A549 treated with CpdA at 1 μM for 4 hours (cell line): ENCODE data around the gene PABPN1L. TPM values are rescaled to one million over a fixed set of nuclear protein-coding genes. Genes with fewer than 3 reads are reported as not detected.

Experiments used
- total RNA-seq: library from RNA; stranded (reverse); fragments of 200-300 nt; extraction: Qiagen RNA extraction; gene quantifications from 5 replicates; pipeline ENCODE4 v1.2.3, GENCODE V29; 2022; ENCODE audit warnings: low read depth

Gene PABPN1L
- not detected in 5 replicates for total RNA-seq

GRCh38 chr16:88866151-88866920 lies at the start of gene PABPN1L:
TSS of gene PABPN1L (minus strand) at chr16:88866660. CDS start at chr16:88866606, 54 bp downstream.

GRCh38 chr16:88856828-88857727 lies 9.4 kb downstream of the PABPN1L start, which contains the start of the genes GALNS and TRAPPC2L:
TSS of gene GALNS (minus strand) at chr16:88856947. CDS start at chr16:88856877, 70 bp downstream.
TSS of gene TRAPPC2L (plus strand) at chr16:88857127. CDS start at chr16:88857151, 24 bp downstream.

Other genes starting within 250 kb of the PABPN1L start
- not detected in 5 replicates for gene IL17C, start 228.1 kb downstream of the PABPN1L start, total RNA-seq
- 211 to 299 TPM (median 285 TPM) in 5 replicates for gene CYBA, start 215.6 kb downstream of the PABPN1L start, total RNA-seq
- gene MVD, start 203.6 kb downstream of the PABPN1L start, total RNA-seq = 21.8 to 25.9 TPM (median 23.9 TPM) in 5 replicates
- gene SNAI3, start 180.2 kb downstream of the PABPN1L start, total RNA-seq = 0.08 to 0.21 TPM (median 0.14 TPM) in 4 of 5 replicates, not detected in the other
- gene RNF166, start 160.3 kb downstream of the PABPN1L start, total RNA-seq = 10.9 to 19.8 TPM (median 16.0 TPM) in 5 replicates
- 23.1 to 33.9 TPM (median 31.1 TPM) in 5 replicates for gene CTU2, start 160.2 kb downstream of the PABPN1L start, total RNA-seq
- gene PIEZO1, start 81.4 kb downstream of the PABPN1L start, total RNA-seq = 101 to 160 TPM (median 136 TPM) in 5 replicates
- 26.1 to 35.8 TPM (median 33.5 TPM) in 5 replicates for gene CDT1, start 62.9 kb downstream of the PABPN1L start, total RNA-seq
- gene APRT, start 54.7 kb downstream of the PABPN1L start, total RNA-seq = 285 to 417 TPM (median 377 TPM) in 5 replicates
- gene GALNS, start 9.7 kb downstream of the PABPN1L start, total RNA-seq = 34.8 to 50.0 TPM (median 48.7 TPM) in 5 replicates
- 99.5 to 121 TPM (median 109 TPM) in 5 replicates for gene TRAPPC2L, start 9.5 kb downstream of the PABPN1L start, total RNA-seq
- 0.29 to 0.47 TPM (median 0.41 TPM) in 5 replicates for gene CBFA2T3, start 110.5 kb upstream of the PABPN1L start, total RNA-seq
- gene ACSF3, start 227.2 kb upstream of the PABPN1L start, total RNA-seq = 16.4 to 20.2 TPM (median 18.7 TPM) in 5 replicates